H1 (cell line): ENCODE data around the gene CST4. TPM values are rescaled to one million over a fixed set of nuclear protein-coding genes. Genes with fewer than 3 reads are reported as not detected.

Experiments used
- CHD7 ChIP-seq: fragments of 300-600 bp; sonication (generic); IDR thresholded peaks from 2 replicates; pipeline ENCODE4 v1.7.1; 2012; ENCODE audit warnings: low read length, moderate library complexity, mild to moderate bottlenecking, inconsistent platforms; ENCODE audit not compliant: insufficient replicate concordance
- CTCF ChIP-seq, 3 experiments: IDR thresholded peaks; 1 replicate in 2 of 3; 2 replicates in 1 of 3; pipeline versions ENCODE4 v1.5.1 to v1.6.1; 2011; ENCODE audit warnings: low read length in 3 of 3, mild to moderate bottlenecking in 3 of 3, inconsistent platforms in 2 of 3, low read depth in 1 of 3, moderate library complexity in 1 of 3; ENCODE audit not compliant: insufficient read depth in 1 of 3; ENCODE audit errors: control extremely low read depth in 1 of 3
- KDM1A ChIP-seq: fragments of 200-600, 300-600 bp; sonication (generic); IDR thresholded peaks from 2 replicates; pipeline ENCODE4 v1.7.1; 2016; ENCODE audit warnings: mild to moderate bottlenecking, low read length, borderline replicate concordance
- RAD21 ChIP-seq, 2 experiments: IDR thresholded peaks in 1 of 2; conservative IDR thresholded peaks in 1 of 2; 2 replicates each; pipeline ENCODE4 v1.6.1; 2011; ENCODE audit warnings: low read depth in 2 of 2, low read length in 2 of 2, improper control_type of control experiment in 1 of 2, inconsistent platforms in 1 of 2, mild to moderate bottlenecking in 1 of 2, moderate library complexity in 1 of 2
- polyA plus RNA-seq, 7 experiments: library from polyadenylated mRNA; depleted of rRNA in 3 of 7; stranded (reverse) in 5 of 7; unstranded in 2 of 7; fragments of >200 nt in 5 of 7; fragments of 200-250 nt in 2 of 7; gene quantifications; 1 replicate in 5 of 7; 2 replicates in 1 of 7; 4 replicates in 1 of 7; pipeline versions ENCODE4 v1.2.1 to v1.2.3, GENCODE V29; 2011 to 2013; ENCODE audit warnings: missing spikeins in 2 of 7, mixed read lengths in 2 of 7
- total RNA-seq: library from RNA; stranded (reverse); fragmentation: NEBNext Ultra II Directional; extraction: Animal tissue kit (Norgen Biotek cat#: 25700); gene quantifications from 2 replicates; pipeline ENCODE4 v1.2.1, GENCODE V29; 2021

Gene CST4
- total and polyA plus RNA-seq, 2 of the 8 experiments (the other 6 are each of a cell fraction or from before 2014, with no cell fraction given) = not detected

- TF ChIP-seq CHD7 = no peak
- TF ChIP-seq RAD21 (IDR thresholded peaks at IDR 0.05 in 1 of 2, conservative IDR thresholded peaks at IDR 0.05 in 1 of 2; ENCODE audit: low read depth in 2 of 2, low read length in 2 of 2) = no peak
- no peak for TF ChIP-seq KDM1A
- no peak for TF ChIP-seq CTCF (IDR thresholded peaks at IDR 0.05; ENCODE audit: control extremely low read depth in 1 of 3, insufficient read depth in 1 of 3, low read depth in 1 of 3, low read length in 3 of 3)
- TF ChIP-seq, all 59 proteins: peak for 0
Measured at GRCh38 chr20:23705895-23706294, 17.1 kb upstream of the CST4 start (continued).
